ENCODE results near the gene SERPINI1. TPM values are rescaled to one million over a fixed set of nuclear protein-coding genes. Genes with fewer than 3 reads are reported as not detected.

Gene SERPINI1
- total and polyA plus RNA-seq, 2 of the 8 experiments (the other 6 are each of a cell fraction or from before 2014, with no cell fraction given) = 5.3 to 9.9 TPM

GRCh38 chr3:167839460-167840134 is 104.1 kb downstream of the SERPINI1 start:
- FAIRE-seq (no peak), DNase-seq (ENCODE audit: low read depth in 1 of 2, low spot score in 2 of 2) (no peak)
- Histone ChIP-seq H4K91ac (replicated peaks; ENCODE audit: insufficient read length, low read length) (no peak overlapping the region), H2BK20ac (ENCODE audit: low read length) (no peak overlapping the region), H3K79me1 (ENCODE audit: low read depth, low read length) (no peaks in the 10 kb centered on the region), H3K4me3 (ENCODE audit: extremely low read depth in 1 of 4, insufficient read depth in 2 of 4, low read depth in 3 of 4, low read length in 4 of 4) (no peak overlapping the region), H3K9ac (replicated peaks in 1 of 4; ENCODE audit: extremely low read depth in 1 of 4, low read depth in 3 of 4, low read length in 3 of 4) (no peak overlapping the region), H3K36me3 (ENCODE audit: control insufficient read depth in 2 of 4, insufficient read depth in 4 of 4, low read length in 3 of 4) (no peaks in the 10 kb centered on the region), H2BK15ac (ENCODE audit: low read length) (no peak overlapping the region), H3K79me2 (ENCODE audit: control insufficient read depth in 1 of 2, insufficient read depth in 2 of 2, low read length in 2 of 2) (no peaks in the 10 kb centered on the region), H2BK120ac (replicated peaks; ENCODE audit: low read depth, low read length) (no peak overlapping the region), H3K4me1 (replicated peaks in 1 of 4; ENCODE audit: control insufficient read depth in 3 of 4, insufficient read depth in 4 of 4, low read length in 3 of 4) (no peaks in the 10 kb centered on the region), H2AFZ (ENCODE audit: low read length) (peak overlapping the region; percentile 78; the same call in 1 of the 2 replicates), H4K8ac (ENCODE audit: extremely low read depth, insufficient read depth, low read length) (no peak overlapping the region), H3K9me3 (ENCODE audit: insufficient read depth in 2 of 2, low read depth in 1 of 2, low read length in 1 of 2) (no peaks in the 10 kb centered on the region), H3K27ac (ENCODE audit: low read depth, low read length) (no peak overlapping the region), H2BK12ac (ENCODE audit: low read depth, low read length) (no peak overlapping the region), H3K56ac (replicated peaks; ENCODE audit: insufficient read length, low read depth, low read length) (no peak overlapping the region), H3K4ac (replicated peaks; ENCODE audit: insufficient read length, low read depth, low read length) (no peak overlapping the region), H3K27me3 (replicated peaks in 1 of 4; ENCODE audit: control insufficient read depth in 3 of 4, extremely low read depth in 1 of 4, insufficient read depth in 3 of 4, low read length in 3 of 4) (peaks cover 0 to 1% (median 0%) of the 10 kb centered on the region in 4 experiments; a peak in 1 of 7 replicates), H2BK5ac (ENCODE audit: low read depth, low read length) (no peak overlapping the region), H3K23me2 (ENCODE audit: low read depth, low read length) (no peaks in the 10 kb centered on the region), H3K18ac (ENCODE audit: extremely low read depth, low read length) (no peak overlapping the region), H3K14ac (ENCODE audit: insufficient read length) (no peak overlapping the region), H3K23ac (ENCODE audit: insufficient read length) (no peak overlapping the region), H4K20me1 (replicated peaks in 1 of 2; ENCODE audit: control insufficient read depth in 1 of 2, insufficient read depth in 2 of 2, low read length in 2 of 2) (no peaks in the 10 kb centered on the region), H2AK5ac (ENCODE audit: low read depth, low read length) (no peak overlapping the region), H3K4me2 (ENCODE audit: insufficient read depth in 1 of 2, low read depth in 2 of 2, low read length in 2 of 2) (no peak overlapping the region), H4K5ac (ENCODE audit: insufficient read length, low read depth, low read length) (no peak overlapping the region)
- POLR2A ChIA-PET (ENCODE audit: partially characterized antibody) = no interaction called here
- WGBS, 2 experiments (ENCODE audit: extremely low coverage in 1 of 2, insufficient coverage in 1 of 2, insufficient read length in 1 of 2, insufficient replicate concordance in 2 of 2, low coverage in 1 of 2, low lambda C conversion rate in 2 of 2, missing lambda C conversion rate in 1 of 2) = 89% methylated on average over 4 of the region's 4 CpGs; no CpG with 5 or more reads in 1 of the 2 experiments
- CTCF ChIA-PET (ENCODE audit: partially characterized antibody) = interaction anchor here (0.6 to 1.1 kb wide), 5 partner anchors 14 to 373 kb away, joined by 3 to 4 read pairs (median 3); no protein-coding TSS in a partner anchor
- TF ChIP-seq CBX8 (IDR thresholded peaks at IDR 0.05; ENCODE audit: borderline replicate concordance, low read depth, low read length) (no peak), GABPA (IDR thresholded peaks at IDR 0.05; ENCODE audit: borderline replicate concordance, insufficient read depth, low read length) (no peak), YY1 (IDR thresholded peaks at IDR 0.05; ENCODE audit: low read depth, low read length) (no peak), ASH2L (IDR thresholded peaks at IDR 0.05; ENCODE audit: low read length) (no peak), GTF2F1 (IDR thresholded peaks at IDR 0.05; ENCODE audit: borderline replicate concordance, low read depth, low read length) (no peak)

All from H1 (cell line).